Mesenteric fat pad (tissue), 1 donor: ENCODE measurements around the gene NTS. TPM values are rescaled to one million over a fixed set of nuclear protein-coding genes. Genes with fewer than 3 reads are reported as not detected.

Experiments
- DNase-seq: peaks from one replicate; pipeline ENCODE4 v3.0.0-alpha.2; 2020; ENCODE audit warnings: low spot score
- long read RNA-seq: library from polyadenylated mRNA; unstranded; transcript quantifications from one replicate; pipeline ENCODE4 v2.0.0, GENCODE V29; 2020
- total RNA-seq: library from RNA; stranded (reverse); fragmentation: NEBNext Ultra II Directional; extraction: Animal tissue kit (Norgen Biotek cat#: 25700); gene quantifications from one replicate; pipeline ENCODE4 v1.2.1, GENCODE V29; 2021
- donor health status: DM: yes; HTN: yes; CAD: no.

NTS gene, protein sequence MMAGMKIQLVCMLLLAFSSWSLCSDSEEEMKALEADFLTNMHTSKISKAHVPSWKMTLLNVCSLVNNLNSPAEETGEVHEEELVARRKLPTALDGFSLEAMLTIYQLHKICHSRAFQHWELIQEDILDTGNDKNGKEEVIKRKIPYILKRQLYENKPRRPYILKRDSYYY
- not detected for total RNA-seq
- long read RNA-seq, result 0 reads

DNA sequence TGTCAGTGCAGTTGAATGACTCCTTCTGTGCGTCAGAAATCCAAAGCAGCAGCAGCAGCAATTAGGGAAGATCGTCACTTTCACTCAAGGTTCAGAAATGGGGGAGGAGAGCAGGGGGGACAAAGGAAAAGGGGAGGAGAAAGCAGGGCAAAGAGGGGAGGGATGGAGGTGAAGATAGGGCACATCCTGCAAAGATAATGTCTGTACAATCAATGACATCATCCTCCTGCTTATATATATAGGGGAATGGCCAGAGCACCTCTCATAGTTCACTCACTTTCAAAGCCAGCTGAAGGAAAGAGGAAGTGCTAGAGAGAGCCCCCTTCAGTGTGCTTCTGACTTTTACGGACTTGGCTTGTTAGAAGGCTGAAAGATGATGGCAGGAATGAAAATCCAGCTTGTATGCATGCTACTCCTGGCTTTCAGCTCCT lies at the start of gene NTS:
TSS of gene NTS (plus strand) at position 265 of the 431 bp plus-strand sequence. CDS start at position 374, 109 bp downstream.
- DNase-seq, result no peak

- no peak for DNase-seq
These were observed 48.3 kb upstream of the NTS start for GRCh38 chr12:85825746-85826145.

DNA sequence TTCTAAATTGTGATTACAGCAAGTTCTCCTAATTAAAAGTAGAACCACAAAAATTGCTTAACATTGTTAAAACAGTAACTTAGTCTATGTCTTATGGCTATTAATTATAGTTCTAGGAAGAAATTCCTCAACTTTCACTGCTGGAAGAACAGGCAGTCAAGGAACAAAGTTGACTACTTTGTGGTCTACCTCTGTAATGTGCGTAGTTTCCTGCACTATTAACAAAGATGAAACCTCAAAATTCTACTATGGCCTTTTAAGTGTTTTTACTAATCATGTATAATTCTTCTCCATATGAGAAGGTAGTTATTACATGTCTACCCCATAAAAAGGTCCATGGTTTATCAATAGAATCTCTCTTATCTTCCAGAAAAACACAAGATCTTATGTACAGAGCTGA lies 45.5 kb upstream of the NTS start:
- DNase-seq, result no peak

DNA sequence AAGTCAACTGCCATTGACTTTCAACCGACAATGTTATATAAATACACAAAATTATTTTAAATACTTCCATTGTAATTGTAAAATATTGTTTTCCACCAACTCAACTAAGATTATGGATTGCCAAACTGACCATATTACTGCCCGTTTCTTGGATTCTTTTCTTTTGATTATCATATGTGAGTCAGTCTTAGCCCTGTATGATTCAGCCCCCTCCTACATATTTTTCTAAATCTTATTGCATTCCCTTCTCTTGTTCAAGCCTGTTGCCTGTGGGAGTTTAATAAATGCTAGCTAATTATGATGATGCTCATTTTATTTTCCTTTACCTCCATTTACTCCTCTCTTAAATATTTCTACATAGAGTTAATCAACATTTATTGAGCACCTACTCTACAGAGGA lies 44.7 kb upstream of the NTS start:
- no peak for DNase-seq

- DNase-seq, result no peak
These were observed 42.6 kb upstream of the NTS start for GRCh38 chr12:85831327-85831990.

DNA sequence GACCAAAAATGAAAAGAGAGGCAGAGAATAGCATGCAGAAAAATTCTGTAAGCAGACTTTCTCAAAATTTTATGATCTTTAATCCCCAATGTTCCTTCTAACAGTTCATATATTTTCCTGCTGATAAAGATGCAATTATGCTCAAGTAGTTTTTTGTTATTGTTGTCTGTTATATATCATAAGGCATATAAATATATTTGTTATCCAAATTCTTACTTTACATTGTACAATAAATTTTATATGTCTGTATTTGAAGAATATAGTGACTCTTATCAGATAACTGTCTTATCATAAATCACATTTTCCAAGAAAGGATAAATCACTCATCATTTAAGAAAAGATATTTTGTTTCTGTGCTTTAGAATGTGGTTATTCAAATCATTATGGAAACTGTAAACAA lies 40.5 kb upstream of the NTS start:
- DNase-seq, result no peak

GRCh38 chr12:85834378-85834777 lies 39.7 kb upstream of the NTS start:
- DNase-seq, result no peak

DNA sequence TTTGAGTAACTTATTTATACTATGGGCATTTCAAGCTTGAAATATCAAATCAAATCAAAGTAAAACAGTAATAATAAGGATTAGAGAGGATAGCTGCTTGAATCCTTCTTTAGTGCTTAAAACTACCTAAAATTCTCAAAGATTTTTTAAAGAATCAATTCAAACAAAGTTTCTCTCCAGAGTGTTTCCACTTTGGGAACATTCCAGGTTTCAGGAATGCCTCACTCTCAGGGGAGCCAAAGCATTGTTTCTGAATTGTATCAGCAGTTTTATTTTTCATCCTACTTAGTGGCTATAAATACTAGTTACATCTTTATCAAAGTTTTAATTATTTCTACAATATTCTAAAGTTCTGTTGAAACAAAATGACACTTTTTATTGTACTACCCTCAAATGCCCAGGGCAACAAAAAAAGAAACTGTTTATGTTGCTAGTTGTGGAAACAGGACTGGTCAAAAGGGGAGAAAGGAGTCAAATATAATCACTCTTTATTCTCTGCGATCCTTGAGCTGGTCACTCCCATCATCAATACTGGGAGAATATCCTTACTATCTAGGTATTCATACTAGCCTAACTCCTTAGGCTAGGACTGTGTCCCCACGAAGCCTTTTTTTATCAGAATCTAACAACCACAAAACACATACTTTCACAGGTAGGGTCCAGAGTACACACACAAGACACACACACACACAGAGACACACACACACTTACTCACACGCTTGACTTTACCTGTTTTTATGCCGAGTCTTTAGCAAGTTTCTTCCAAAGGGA lies 38.5 kb upstream of the NTS start:
- DNase-seq, result no peak

- DNase-seq, result no peak
These were observed 37.7 kb upstream of the NTS start, which contains the start of gene RASSF9 for GRCh38 chr12:85836197-85837090. RASSF9 (minus strand) TSS chr12:85836409; CDS start chr12:85836201, 208 bp downstream.

DNA sequence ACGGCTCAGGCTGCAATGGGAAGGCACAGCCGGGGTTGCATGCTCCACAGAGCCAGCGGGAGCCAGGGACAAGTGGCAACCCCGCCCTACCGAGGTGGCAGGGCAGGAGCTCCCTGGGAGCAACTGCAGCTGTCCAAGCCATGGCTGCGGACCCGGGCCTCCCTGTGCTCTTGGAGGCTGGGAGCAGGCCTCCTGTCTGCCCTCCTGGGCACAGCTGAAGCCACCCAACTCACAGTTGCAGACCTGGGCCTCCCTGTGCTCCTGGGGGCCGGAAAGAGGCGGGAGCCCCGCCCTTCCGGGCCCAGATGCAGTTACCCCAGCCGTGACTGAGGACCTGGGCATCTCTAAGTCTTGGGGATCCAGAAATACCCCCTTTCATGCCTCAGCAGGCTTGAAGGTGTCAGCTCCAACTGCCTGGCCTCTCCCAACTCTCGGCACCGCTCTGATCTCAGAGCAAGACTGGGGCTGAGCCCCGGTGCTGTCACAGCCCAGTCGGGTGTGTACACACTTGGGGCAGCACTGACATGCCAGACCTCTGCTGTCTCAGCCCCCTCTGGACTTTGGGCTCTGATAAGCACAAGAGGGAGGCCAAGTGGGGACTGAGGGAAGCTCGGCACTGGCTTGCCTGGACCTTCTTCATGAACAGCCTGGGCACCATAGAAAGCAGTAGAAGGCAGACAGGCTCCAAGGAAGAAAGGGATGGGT lies 30.3 kb upstream of the NTS start:
- no peak for DNase-seq

DNA sequence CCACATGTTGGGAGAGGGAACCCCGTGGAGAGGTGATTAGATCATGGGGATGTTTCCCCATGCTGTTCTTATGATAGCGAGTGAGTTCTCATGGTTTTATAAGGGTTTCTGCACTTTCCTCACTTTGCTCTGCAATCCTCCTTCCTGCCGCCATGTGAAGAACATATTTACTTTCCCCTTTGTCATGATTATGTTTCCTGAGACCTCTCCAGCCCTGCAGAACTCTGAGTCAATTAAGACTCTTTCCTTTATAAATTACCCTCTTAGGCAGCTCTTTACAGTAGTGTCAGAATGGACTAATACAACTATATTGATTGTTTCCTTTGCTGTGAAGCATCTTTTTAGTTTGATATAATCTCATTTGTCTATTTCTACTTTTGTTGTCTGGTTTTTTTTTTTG lies 24.8 kb upstream of the NTS start:
- DNase-seq, result no peak

DNA sequence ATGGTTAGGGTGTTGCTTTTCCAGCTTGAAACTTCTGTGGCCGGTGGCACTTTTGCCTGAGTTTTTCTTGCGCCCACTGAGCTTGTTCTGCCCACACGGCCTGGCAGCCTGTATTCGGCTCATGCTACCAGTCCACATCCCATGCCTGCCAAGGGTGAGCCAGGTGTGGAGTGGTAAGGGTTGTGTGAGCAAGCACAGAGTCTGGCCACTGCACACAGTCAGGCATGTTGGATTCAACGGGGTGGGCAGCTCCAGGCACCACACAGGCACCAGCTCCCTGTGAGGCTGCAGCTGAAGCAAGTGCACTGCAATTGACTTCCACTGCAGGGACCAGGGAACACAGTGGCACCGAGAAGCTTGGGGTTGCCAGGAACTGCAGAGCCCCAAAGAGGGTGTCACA lies 18.8 kb upstream of the NTS start:
- DNase-seq, result no peak

DNA sequence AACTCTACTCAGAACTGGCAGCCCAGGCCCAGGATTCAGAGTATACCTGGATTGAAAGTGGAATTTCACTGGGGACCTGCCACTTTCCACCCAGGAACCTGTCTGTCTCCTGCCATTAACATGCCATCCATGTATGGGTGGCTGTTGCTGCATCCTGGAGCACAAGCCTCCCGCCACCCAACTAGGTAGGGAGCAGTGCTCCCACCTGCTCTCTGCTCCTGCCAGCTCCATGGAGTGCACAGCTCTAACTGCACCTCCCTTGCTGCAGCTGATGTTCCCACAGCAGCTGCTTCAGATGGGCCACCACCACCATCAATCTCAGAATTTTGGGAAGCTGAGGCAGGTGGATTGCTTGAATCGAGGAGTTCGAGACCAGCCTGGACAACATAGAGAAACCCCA lies 17.1 kb upstream of the NTS start:
- no peak for DNase-seq

- no peak for DNase-seq
These were observed 8.2 kb upstream of the NTS start for GRCh38 chr12:85865890-85866289.

DNA sequence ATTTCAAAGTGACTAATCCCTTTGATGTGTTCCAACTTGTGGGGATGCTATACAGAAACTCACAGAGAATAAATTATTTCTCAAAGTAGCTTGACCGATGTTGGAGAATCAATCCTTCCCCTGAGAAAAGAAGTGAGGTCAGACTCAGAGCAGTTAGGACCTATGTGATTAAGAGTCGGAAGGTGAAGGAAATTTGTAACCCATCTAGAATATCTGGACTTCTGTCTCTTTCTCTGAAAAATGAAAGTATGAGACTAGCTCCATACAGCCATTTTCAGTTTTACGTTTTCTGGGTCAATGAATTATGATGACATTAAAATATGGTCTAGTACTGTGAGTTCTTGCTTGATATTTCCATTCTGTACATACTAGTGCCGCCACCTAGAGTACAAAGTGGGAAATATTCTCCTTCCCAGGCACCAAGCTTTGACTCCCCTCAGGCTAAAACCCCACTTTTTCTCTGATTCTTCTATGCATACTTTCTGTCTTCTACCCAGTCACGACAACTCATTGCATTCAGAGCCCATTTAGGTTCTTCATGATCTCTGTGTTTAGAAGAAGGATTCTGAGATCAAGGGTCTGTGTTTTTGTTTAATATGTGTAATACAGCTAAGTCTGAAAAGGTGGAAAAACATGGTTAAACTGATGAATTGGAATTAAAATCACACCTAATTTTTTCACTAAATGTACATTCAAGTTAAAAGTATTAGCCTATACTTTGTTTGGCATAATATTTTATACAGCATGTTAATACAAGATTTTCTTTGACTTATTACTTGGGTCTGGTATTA lies 6.9 kb upstream of the NTS start:
- no peak for DNase-seq

- no peak for DNase-seq
These were observed 1.5 kb upstream of the NTS start for GRCh38 chr12:85872497-85873091.

GRCh38 chr12:85877459-85877858 lies 3.4 kb downstream of the NTS start:
- DNase-seq, result no peak

- no peak for DNase-seq
These were observed 9.7 kb downstream of the NTS start for GRCh38 chr12:85883763-85884162.

- DNase-seq, result no peak
These were observed 20.6 kb downstream of the NTS start for GRCh38 chr12:85894653-85895052.
